WTC11 (cell line): ENCODE results near the gene TM9SF4. TPM values are rescaled to one million over a fixed set of nuclear protein-coding genes. Genes with fewer than 3 reads are reported as not detected.

Experiments used
- ATAC-seq: fragments of 200-7000 bp; cut with Tn5 transposase; 2 replicates; pipeline ENCODE4 v1.10.0; 2021; ENCODE audit warnings: mild to moderate bottlenecking, moderate library complexity
- CTCF ChIA-PET: fragments of 300-600 bp; sonication (Branson Sonifier 250); formaldehyde crosslinking; loops from one replicate; lab custom pipeline; 2021; ENCODE audit warnings: antibody characterized with exemption; lab: Charles Lee
- POLR2A ChIA-PET: fragments of 350-600 bp; sonication (Branson Sonifier 250); formaldehyde crosslinking; loops from one replicate; lab custom pipeline; 2021; ENCODE audit warnings: antibody characterized with exemption; lab: Charles Lee
- DNase-seq: peaks from one replicate; pipeline ENCODE4 v3.0.0; 2021; ENCODE audit warnings: low spot score
- H3K27ac Mint-ChIP-seq: 2 replicates; pipeline ENCODE4 v1.8.0; 2021; ENCODE audit warnings: mixed read lengths
- H3K27me3 Mint-ChIP-seq: 2 replicates; pipeline ENCODE4 v1.8.0; 2021; ENCODE audit warnings: low read depth, mild to moderate bottlenecking, moderate library complexity, mixed read lengths
- H3K36me3 Mint-ChIP-seq: 2 replicates; pipeline ENCODE4 v1.8.0; 2021; ENCODE audit warnings: mixed read lengths
- H3K4me1 Mint-ChIP-seq: 2 replicates; pipeline ENCODE4 v1.8.0; 2022; ENCODE audit warnings: mixed read lengths
- H3K4me3 Mint-ChIP-seq: 2 replicates; pipeline ENCODE4 v1.8.0; 2021; ENCODE audit warnings: mild to moderate bottlenecking, moderate library complexity, mixed read lengths
- H3K9me3 Mint-ChIP-seq: 2 replicates; pipeline ENCODE4 v1.8.0; 2021; ENCODE audit warnings: mixed read lengths
- ATF1 ChIP-seq: sonication (generic); formaldehyde crosslinking; IDR thresholded peaks from 2 replicates; pipeline ENCODE4 v1.8.1; 2023; ENCODE audit warnings: mild to moderate bottlenecking, moderate library complexity, missing genetic modification reagents
- EMX1 ChIP-seq: fragments of 250-450 bp; sonication (Bioruptor Pico); IDR thresholded peaks from 2 replicates; pipeline ENCODE4 v1.8.0; 2021; ENCODE audit warnings: mild to moderate bottlenecking
- FOXK1 ChIP-seq: sonication (generic); formaldehyde crosslinking; IDR thresholded peaks from 2 replicates; pipeline ENCODE4 v1.8.0; 2022; ENCODE audit warnings: mild to moderate bottlenecking, moderate library complexity, missing genetic modification reagents
- FOXP1 ChIP-seq: sonication (generic); formaldehyde crosslinking; IDR thresholded peaks from 2 replicates; pipeline ENCODE4 v1.8.0; 2022; ENCODE audit warnings: missing genetic modification reagents, mild to moderate bottlenecking, moderate library complexity, borderline replicate concordance
- JUN ChIP-seq: sonication (generic); formaldehyde crosslinking; IDR thresholded peaks from 2 replicates; pipeline ENCODE4 v1.8.0; 2023; ENCODE audit warnings: mild to moderate bottlenecking, missing genetic modification reagents
- KAT7 ChIP-seq: sonication (generic); formaldehyde crosslinking; IDR thresholded peaks from 2 replicates; pipeline ENCODE4 v1.8.1; 2023; ENCODE audit warnings: missing genetic modification reagents, mild to moderate bottlenecking, borderline replicate concordance
- MYBL2 ChIP-seq: sonication (generic); formaldehyde crosslinking; IDR thresholded peaks from 2 replicates; pipeline ENCODE4 v1.8.1; 2023; ENCODE audit warnings: mild to moderate bottlenecking, moderate library complexity, missing genetic modification reagents
- NR2C2 ChIP-seq: sonication (generic); formaldehyde crosslinking; IDR thresholded peaks from 2 replicates; pipeline ENCODE4 v1.8.0; 2022; ENCODE audit warnings: mild to moderate bottlenecking, missing genetic modification reagents
- OVOL2 ChIP-seq: fragments of 250-450 bp; sonication (Bioruptor Pico); IDR thresholded peaks from 2 replicates; pipeline ENCODE4 v1.9.0; 2021; ENCODE audit warnings: mild to moderate bottlenecking, borderline replicate concordance
- PRRX2 ChIP-seq: fragments of 250-450 bp; sonication (Bioruptor Pico); IDR thresholded peaks from 2 replicates; pipeline ENCODE4 v1.8.0; 2021; ENCODE audit warnings: mild to moderate bottlenecking
- RORB ChIP-seq: fragments of 250-450 bp; sonication (Bioruptor Pico); IDR thresholded peaks from 2 replicates; pipeline ENCODE4 v1.9.0; 2021; ENCODE audit warnings: mild to moderate bottlenecking
- TCF7 ChIP-seq: sonication (generic); formaldehyde crosslinking; IDR thresholded peaks from 2 replicates; pipeline ENCODE4 v1.8.0; 2022; ENCODE audit warnings: mild to moderate bottlenecking, low read depth, missing genetic modification reagents, moderate library complexity
- ZNF121 ChIP-seq: sonication (generic); formaldehyde crosslinking; IDR thresholded peaks from 2 replicates; pipeline ENCODE4 v1.8.0; 2023; ENCODE audit warnings: missing genetic modification reagents
- ZNF138 ChIP-seq: sonication (generic); formaldehyde crosslinking; conservative IDR thresholded peaks from 2 replicates; pipeline ENCODE4 v1.8.1; 2022; ENCODE audit warnings: mild to moderate bottlenecking, moderate library complexity, missing genetic modification reagents
- total RNA-seq: library from RNA; stranded (reverse); gene quantifications from 3 replicates; pipeline ENCODE4 v1.2.3, GENCODE V29; 2021
- TF ChIP-seq, protein P1 (sequence below): fragments of 250-450 bp; sonication (Bioruptor Pico); IDR thresholded peaks from 2 replicates; pipeline ENCODE4 v1.9.0; 2021; ENCODE audit warnings: mild to moderate bottlenecking
- TF ChIP-seq, protein P2 (sequence below): sonication (generic); formaldehyde crosslinking; IDR thresholded peaks from 2 replicates; pipeline ENCODE4 v1.8.0; 2023; ENCODE audit warnings: mild to moderate bottlenecking, missing genetic modification reagents
- TF ChIP-seq, protein P3 (sequence below): fragments of 250-450 bp; sonication (Bioruptor Pico); IDR thresholded peaks from 2 replicates; pipeline ENCODE4 v2.1.2; 2022; ENCODE audit warnings: mild to moderate bottlenecking, moderate library complexity
- TF ChIP-seq, protein P4 (sequence below): fragments of 250-450 bp; sonication (Bioruptor Pico); IDR thresholded peaks from 2 replicates; pipeline ENCODE4 v1.9.0; 2021; ENCODE audit warnings: moderate library complexity, mild to moderate bottlenecking, inconsistent platforms, borderline replicate concordance
- TF ChIP-seq, protein P5 (sequence below): sonication (generic); formaldehyde crosslinking; IDR thresholded peaks from 2 replicates; pipeline ENCODE4 v1.8.0; 2022; ENCODE audit warnings: mild to moderate bottlenecking, missing genetic modification reagents
- TF ChIP-seq, protein P6 (sequence below): sonication (generic); formaldehyde crosslinking; IDR thresholded peaks from 2 replicates; pipeline ENCODE4 v1.8.0; 2023; ENCODE audit warnings: missing genetic modification reagents, mild to moderate bottlenecking, borderline replicate concordance

TM9SF4 gene
- total RNA-seq, 1 experiment from 2014 or later = 44.8 TPM

DNA sequence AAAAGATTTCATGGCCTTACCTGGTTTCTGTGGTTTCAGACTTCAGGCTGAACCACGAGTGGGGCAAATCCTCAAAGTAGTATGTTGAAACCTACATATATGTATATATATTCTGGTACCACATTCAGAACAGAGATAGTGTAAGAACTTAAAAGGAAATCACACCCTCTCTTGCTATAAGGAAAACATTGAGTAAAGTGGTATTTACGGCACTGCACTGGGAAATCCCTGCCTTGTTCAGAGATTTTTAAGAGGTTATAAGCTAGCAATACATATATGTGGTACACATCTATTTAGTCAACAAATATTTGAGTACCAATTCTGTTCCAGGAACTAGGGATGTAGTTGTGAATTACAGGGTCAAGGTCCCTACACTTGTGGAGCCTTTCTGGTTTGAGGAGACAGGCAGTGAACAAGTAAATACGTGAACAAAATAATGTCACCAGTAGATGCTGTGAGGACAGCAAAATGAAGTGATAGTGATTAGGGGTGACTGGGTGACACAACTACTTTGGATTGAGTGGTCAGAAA is 1.7 kb downstream of the TM9SF4 start:
- peaks cover 13% of the 10 kb centered on the region for H3K4me1 Mint-ChIP-seq
- peak overlapping the region; percentile 74 for H3K27ac Mint-ChIP-seq
- no peaks in the 10 kb centered on the region for H3K9me3 Mint-ChIP-seq
- peaks cover 5% of the 10 kb centered on the region for H3K36me3 Mint-ChIP-seq
- ATAC-seq (no peak), DNase-seq (no peak)
- peak overlapping the region; percentile 96 for H3K4me3 Mint-ChIP-seq
- ChIA-PET CTCF (no interaction called here), POLR2A (no interaction called here)
- TF ChIP-seq JUN (CRISPR knock-in tag) (no peak), MYBL2 (CRISPR knock-in tag) (no peak), OVOL2 (CRISPR knock-in tag) (no peak)
- no peaks in the 10 kb centered on the region; the same call in 1 of the 2 replicates for H3K27me3 Mint-ChIP-seq

DNA sequence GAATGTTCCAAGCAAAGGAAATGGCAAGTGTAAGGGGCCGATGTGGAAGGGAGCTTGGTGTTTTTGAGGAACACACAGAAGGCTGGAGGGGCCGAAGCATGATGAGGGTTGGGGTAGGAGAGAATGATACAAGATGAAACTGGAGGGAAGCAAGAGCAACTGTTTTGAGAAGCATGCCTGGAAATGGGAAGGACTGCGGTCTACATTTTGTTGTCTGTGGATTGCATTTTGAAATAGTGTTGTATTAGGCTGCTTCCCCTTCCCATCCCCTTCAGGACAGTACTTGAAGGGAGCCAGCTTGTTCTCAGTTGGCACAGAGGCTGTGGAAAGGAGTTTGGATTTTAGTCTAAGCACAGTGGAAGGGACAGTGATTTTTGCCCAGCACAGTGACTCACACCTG is 2.2 kb downstream of the TM9SF4 start:
- Mint-ChIP-seq H3K9me3 (no peaks in the 10 kb centered on the region), H3K27me3 (no peaks in the 10 kb centered on the region; the same call in 1 of the 2 replicates), H3K4me3 (no peak overlapping the region), H3K27ac (peak overlapping the region; percentile 74), H3K4me1 (peaks cover 19% of the 10 kb centered on the region), H3K36me3 (peaks cover 5% of the 10 kb centered on the region)
- TF ChIP-seq KAT7 = no peak
- TF ChIP-seq, protein P1, sequence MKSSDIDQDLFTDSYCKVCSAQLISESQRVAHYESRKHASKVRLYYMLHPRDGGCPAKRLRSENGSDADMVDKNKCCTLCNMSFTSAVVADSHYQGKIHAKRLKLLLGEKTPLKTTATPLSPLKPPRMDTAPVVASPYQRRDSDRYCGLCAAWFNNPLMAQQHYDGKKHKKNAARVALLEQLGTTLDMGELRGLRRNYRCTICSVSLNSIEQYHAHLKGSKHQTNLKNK (CRISPR knock-in tag) = no peak
- TF ChIP-seq RORB (CRISPR knock-in tag) = no peak
- TF ChIP-seq, protein P2, sequence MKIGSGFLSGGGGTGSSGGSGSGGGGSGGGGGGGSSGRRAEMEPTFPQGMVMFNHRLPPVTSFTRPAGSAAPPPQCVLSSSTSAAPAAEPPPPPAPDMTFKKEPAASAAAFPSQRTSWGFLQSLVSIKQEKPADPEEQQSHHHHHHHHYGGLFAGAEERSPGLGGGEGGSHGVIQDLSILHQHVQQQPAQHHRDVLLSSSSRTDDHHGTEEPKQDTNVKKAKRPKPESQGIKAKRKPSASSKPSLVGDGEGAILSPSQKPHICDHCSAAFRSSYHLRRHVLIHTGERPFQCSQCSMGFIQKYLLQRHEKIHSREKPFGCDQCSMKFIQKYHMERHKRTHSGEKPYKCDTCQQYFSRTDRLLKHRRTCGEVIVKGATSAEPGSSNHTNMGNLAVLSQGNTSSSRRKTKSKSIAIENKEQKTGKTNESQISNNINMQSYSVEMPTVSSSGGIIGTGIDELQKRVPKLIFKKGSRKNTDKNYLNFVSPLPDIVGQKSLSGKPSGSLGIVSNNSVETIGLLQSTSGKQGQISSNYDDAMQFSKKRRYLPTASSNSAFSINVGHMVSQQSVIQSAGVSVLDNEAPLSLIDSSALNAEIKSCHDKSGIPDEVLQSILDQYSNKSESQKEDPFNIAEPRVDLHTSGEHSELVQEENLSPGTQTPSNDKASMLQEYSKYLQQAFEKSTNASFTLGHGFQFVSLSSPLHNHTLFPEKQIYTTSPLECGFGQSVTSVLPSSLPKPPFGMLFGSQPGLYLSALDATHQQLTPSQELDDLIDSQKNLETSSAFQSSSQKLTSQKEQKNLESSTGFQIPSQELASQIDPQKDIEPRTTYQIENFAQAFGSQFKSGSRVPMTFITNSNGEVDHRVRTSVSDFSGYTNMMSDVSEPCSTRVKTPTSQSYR (CRISPR knock-in tag) = no peak
- TF ChIP-seq EMX1 = no peak
- TF ChIP-seq NR2C2 = no peak
- no peak for TF ChIP-seq FOXP1 (CRISPR knock-in tag)
- TF ChIP-seq ZNF121 (CRISPR knock-in tag) = no peak
- TF ChIP-seq, protein P3, sequence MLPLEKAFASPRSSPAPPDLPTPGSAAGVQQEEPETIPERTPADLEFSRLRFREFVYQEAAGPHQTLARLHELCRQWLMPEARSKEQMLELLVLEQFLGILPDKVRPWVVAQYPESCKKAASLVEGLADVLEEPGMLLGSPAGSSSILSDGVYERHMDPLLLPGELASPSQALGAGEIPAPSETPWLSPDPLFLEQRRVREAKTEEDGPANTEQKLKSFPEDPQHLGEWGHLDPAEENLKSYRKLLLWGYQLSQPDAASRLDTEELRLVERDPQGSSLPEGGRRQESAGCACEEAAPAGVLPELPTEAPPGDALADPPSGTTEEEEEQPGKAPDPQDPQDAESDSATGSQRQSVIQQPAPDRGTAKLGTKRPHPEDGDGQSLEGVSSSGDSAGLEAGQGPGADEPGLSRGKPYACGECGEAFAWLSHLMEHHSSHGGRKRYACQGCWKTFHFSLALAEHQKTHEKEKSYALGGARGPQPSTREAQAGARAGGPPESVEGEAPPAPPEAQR (CRISPR knock-in tag) = no peak
- TF ChIP-seq ZNF138 (CRISPR knock-in tag) = no peak
- ATAC-seq (no peak), DNase-seq (no peak)
- ChIA-PET CTCF (no interaction called here), POLR2A (no interaction called here)

DNA sequence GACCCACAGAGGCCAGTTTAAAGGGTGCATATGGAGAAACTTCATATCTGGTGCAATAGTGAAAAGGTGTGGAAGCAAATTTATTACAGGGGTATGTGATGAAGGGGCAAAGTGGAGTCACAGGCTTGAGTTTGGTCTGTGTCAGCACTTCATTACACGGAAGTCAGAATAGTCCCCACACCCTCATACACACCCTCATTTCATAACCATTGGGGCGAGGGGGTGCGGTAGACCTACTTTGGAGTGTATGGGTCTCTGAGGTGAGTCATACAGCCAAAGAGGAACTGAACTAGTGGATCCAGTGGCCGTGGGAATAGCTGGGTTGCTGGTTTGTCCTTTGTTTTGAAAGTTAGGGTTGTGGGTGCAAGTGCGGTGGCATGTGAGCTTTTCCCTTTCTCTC is 3.3 kb downstream of the TM9SF4 start:
- CTCF ChIA-PET = no interaction called here
- H3K4me1 Mint-ChIP-seq = peaks cover 23% of the 10 kb centered on the region
- H3K27me3 Mint-ChIP-seq = no peaks in the 10 kb centered on the region; the same call in 1 of the 2 replicates
- no peaks in the 10 kb centered on the region for H3K9me3 Mint-ChIP-seq
- DNase-seq (no peak), ATAC-seq (no peak)
- H3K36me3 Mint-ChIP-seq = peaks cover 5% of the 10 kb centered on the region
- TF ChIP-seq, protein P4, sequence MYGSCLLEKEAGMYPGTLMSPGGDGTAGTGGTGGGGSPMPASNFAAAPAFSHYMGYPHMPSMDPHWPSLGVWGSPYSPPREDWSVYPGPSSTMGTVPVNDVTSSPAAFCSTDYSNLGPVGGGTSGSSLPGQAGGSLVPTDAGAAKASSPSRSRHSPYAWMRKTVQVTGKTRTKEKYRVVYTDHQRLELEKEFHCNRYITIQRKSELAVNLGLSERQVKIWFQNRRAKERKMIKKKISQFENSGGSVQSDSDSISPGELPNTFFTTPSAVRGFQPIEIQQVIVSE (CRISPR knock-in tag) = no peak
- TF ChIP-seq MYBL2 (CRISPR knock-in tag) = no peak
- no peak for TF ChIP-seq ATF1 (CRISPR knock-in tag)
- no peak for TF ChIP-seq FOXK1
- TF ChIP-seq, protein P5, sequence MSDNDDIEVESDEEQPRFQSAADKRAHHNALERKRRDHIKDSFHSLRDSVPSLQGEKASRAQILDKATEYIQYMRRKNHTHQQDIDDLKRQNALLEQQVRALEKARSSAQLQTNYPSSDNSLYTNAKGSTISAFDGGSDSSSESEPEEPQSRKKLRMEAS = no peak
- TF ChIP-seq TCF7 (CRISPR knock-in tag) = no peak
- TF ChIP-seq, protein P6, sequence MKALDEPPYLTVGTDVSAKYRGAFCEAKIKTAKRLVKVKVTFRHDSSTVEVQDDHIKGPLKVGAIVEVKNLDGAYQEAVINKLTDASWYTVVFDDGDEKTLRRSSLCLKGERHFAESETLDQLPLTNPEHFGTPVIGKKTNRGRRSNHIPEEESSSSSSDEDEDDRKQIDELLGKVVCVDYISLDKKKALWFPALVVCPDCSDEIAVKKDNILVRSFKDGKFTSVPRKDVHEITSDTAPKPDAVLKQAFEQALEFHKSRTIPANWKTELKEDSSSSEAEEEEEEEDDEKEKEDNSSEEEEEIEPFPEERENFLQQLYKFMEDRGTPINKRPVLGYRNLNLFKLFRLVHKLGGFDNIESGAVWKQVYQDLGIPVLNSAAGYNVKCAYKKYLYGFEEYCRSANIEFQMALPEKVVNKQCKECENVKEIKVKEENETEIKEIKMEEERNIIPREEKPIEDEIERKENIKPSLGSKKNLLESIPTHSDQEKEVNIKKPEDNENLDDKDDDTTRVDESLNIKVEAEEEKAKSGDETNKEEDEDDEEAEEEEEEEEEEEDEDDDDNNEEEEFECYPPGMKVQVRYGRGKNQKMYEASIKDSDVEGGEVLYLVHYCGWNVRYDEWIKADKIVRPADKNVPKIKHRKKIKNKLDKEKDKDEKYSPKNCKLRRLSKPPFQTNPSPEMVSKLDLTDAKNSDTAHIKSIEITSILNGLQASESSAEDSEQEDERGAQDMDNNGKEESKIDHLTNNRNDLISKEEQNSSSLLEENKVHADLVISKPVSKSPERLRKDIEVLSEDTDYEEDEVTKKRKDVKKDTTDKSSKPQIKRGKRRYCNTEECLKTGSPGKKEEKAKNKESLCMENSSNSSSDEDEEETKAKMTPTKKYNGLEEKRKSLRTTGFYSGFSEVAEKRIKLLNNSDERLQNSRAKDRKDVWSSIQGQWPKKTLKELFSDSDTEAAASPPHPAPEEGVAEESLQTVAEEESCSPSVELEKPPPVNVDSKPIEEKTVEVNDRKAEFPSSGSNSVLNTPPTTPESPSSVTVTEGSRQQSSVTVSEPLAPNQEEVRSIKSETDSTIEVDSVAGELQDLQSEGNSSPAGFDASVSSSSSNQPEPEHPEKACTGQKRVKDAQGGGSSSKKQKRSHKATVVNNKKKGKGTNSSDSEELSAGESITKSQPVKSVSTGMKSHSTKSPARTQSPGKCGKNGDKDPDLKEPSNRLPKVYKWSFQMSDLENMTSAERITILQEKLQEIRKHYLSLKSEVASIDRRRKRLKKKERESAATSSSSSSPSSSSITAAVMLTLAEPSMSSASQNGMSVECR (CRISPR knock-in tag) = no peak
- TF ChIP-seq ZNF138 (CRISPR knock-in tag) = no peak
- TF ChIP-seq PRRX2 (CRISPR knock-in tag) = no peak
- H3K4me3 Mint-ChIP-seq = no peak overlapping the region
- no peak overlapping the region for H3K27ac Mint-ChIP-seq
- POLR2A ChIA-PET = no interaction called here
